Endothelial cell of umbilical vein (primary cell): ENCODE measurements around the gene RBMS3. TPM values are rescaled to one million over a fixed set of nuclear protein-coding genes. Genes with fewer than 3 reads are reported as not detected.

Experiments used
- BruUV-seq: library from RNA; stranded (reverse); fragments of 400-500 nt; replicated peaks from 2 replicates; lab custom pipeline; 2021; lab: Mats Ljungman, UMichigan
- CTCF ChIA-PET: fragments of 300-600, 350-600 bp; sonication (Branson Sonifier 250); formaldehyde crosslinking; loops from one replicate; lab custom pipeline; 2021; ENCODE audit warnings: antibody characterized with exemption, inconsistent platforms; lab: Charles Lee
- POLR2A ChIA-PET: fragments of 300-600, 350-600 bp; sonication (Branson Sonifier 250); formaldehyde crosslinking; loops from one replicate; lab custom pipeline; 2021; ENCODE audit warnings: antibody characterized with exemption, inconsistent platforms; lab: Charles Lee
- DNase-seq: peaks from one replicate; pipeline ENCODE4 v3.0.0-alpha.2; 2011; ENCODE audit warnings: low read depth, low spot score
- FAIRE-seq: peaks from 2 replicates; lab custom pipeline; 2011; peaks lifted over from hg19 to GRCh38; lab: Jason Lieb, UNC
- H2AFZ ChIP-seq: 2 replicates; pipeline ENCODE4 v1.6.0; 2012; ENCODE audit warnings: low read depth, low read length, control low read depth, inconsistent platforms
- H3K27ac ChIP-seq: 2 replicates; pipeline ENCODE4 v1.5.1; 2011; ENCODE audit warnings: low read depth, mild to moderate bottlenecking, control low read depth, low read length, moderate library complexity; ENCODE audit not compliant: insufficient read depth
- H3K27me3 ChIP-seq, 2 experiments: 2 replicates each; pipeline versions ENCODE4 v1.6.0 to v1.6.1; 2011; ENCODE audit warnings: low read length in 2 of 2, mixed read lengths in 1 of 2; ENCODE audit not compliant: control insufficient read depth in 2 of 2, insufficient read depth in 2 of 2
- H3K36me3 ChIP-seq, 2 experiments: 2 replicates in 1 of 2; 3 replicates in 1 of 2; pipeline ENCODE4 v1.5.1; 2011; ENCODE audit warnings: low read length in 2 of 2, mild to moderate bottlenecking in 1 of 2, moderate library complexity in 1 of 2; ENCODE audit not compliant: control insufficient read depth in 2 of 2, insufficient read depth in 2 of 2; ENCODE audit errors: extremely low read depth in 1 of 2
- H3K4me1 ChIP-seq: 3 replicates; pipeline ENCODE4 v1.5.1; 2011; ENCODE audit warnings: mild to moderate bottlenecking, low read length; ENCODE audit not compliant: control insufficient read depth, insufficient read depth; ENCODE audit errors: extremely low read depth
- H3K4me2 ChIP-seq: 2 replicates; pipeline ENCODE4 v1.6.1; 2011; ENCODE audit warnings: low read length, control low read depth, mixed read lengths; ENCODE audit not compliant: insufficient read depth
- H3K4me3 ChIP-seq, 3 experiments: fragments of 200-600 bp in 1 of 3; sonication (generic), shearing (Covaris generic) in 1 of 3; replicated peaks in 1 of 3; 2 replicates each; pipeline ENCODE4 v1.5.1; 2011 to 2016; ENCODE audit warnings: control low read depth in 3 of 3, low read length in 3 of 3, mild to moderate bottlenecking in 2 of 3, inconsistent platforms in 1 of 3, low read depth in 1 of 3, moderate library complexity in 1 of 3; ENCODE audit not compliant: insufficient read depth in 1 of 3
- H3K79me2 ChIP-seq: 2 replicates; pipeline ENCODE4 v1.6.0; 2012; ENCODE audit warnings: low read length, inconsistent platforms; ENCODE audit not compliant: control insufficient read depth, insufficient read depth
- H3K9ac ChIP-seq: replicated peaks from 2 replicates; pipeline ENCODE3; 2011; ENCODE audit warnings: low read length, control low read depth; ENCODE audit not compliant: insufficient read depth; ENCODE audit errors: extremely low read depth
- H3K9me1 ChIP-seq: replicated peaks from 3 replicates; pipeline ENCODE4 v1.6.0; 2011; ENCODE audit warnings: mild to moderate bottlenecking, low read length; ENCODE audit not compliant: control insufficient read depth, insufficient read depth; ENCODE audit errors: extremely low read depth
- H3K9me3 ChIP-seq: replicated peaks from 2 replicates; pipeline ENCODE4 v1.5.1; 2012; ENCODE audit warnings: low read length, inconsistent platforms; ENCODE audit not compliant: control insufficient read depth, insufficient read depth
- H4K20me1 ChIP-seq: replicated peaks from 2 replicates; pipeline ENCODE3; 2011; ENCODE audit warnings: mild to moderate bottlenecking, low read length; ENCODE audit not compliant: control insufficient read depth, insufficient read depth; ENCODE audit errors: extremely low read depth
- CTCF ChIP-seq, 2 donors: IDR thresholded peaks; 1 replicate in 1 of 2; 2 replicates in 1 of 2; pipeline ENCODE4 v1.5.1; 2011; ENCODE audit warnings: low read length in 2 of 2, mild to moderate bottlenecking in 2 of 2, moderate library complexity in 2 of 2, control low read depth in 1 of 2, inconsistent platforms in 1 of 2, low read depth in 1 of 2; ENCODE audit not compliant: insufficient read depth in 1 of 2; ENCODE audit errors: extremely low read depth in 1 of 2
- EZH2 ChIP-seq: IDR thresholded peaks from 2 replicates; pipeline ENCODE4 v1.6.1; 2012; ENCODE audit warnings: borderline replicate concordance, low read depth, mild to moderate bottlenecking, moderate library complexity, low read length, inconsistent platforms; ENCODE audit not compliant: severe bottlenecking
- FOS ChIP-seq: IDR thresholded peaks from 2 replicates; pipeline ENCODE4 v1.6.1; 2011; ENCODE audit warnings: mild to moderate bottlenecking, low read length, moderate library complexity, borderline replicate concordance; ENCODE audit not compliant: insufficient read depth
- GATA2 ChIP-seq: IDR thresholded peaks from 2 replicates; pipeline ENCODE4 v1.7.0; 2011; ENCODE audit warnings: low read depth, mild to moderate bottlenecking, moderate library complexity, mixed read lengths, low read length; ENCODE audit not compliant: insufficient read length, insufficient read depth
- JUN ChIP-seq: IDR thresholded peaks from 2 replicates; pipeline ENCODE4 v1.6.1; 2011; ENCODE audit warnings: borderline replicate concordance, low read depth; ENCODE audit not compliant: insufficient read length, insufficient read depth
- MAX ChIP-seq: IDR thresholded peaks from 2 replicates; pipeline ENCODE4 v1.6.1; 2011; ENCODE audit not compliant: insufficient read depth, insufficient read length
- MYC ChIP-seq: IDR thresholded peaks from one replicate; pipeline ENCODE4 v1.6.1; 2011; ENCODE audit warnings: mild to moderate bottlenecking, low read depth, low read length
- POLR2A ChIP-seq: IDR thresholded peaks from 2 replicates; pipeline ENCODE4 v1.6.1; 2012; ENCODE audit warnings: low read depth, mild to moderate bottlenecking, control low read depth, low read length
- POLR2AphosphoS5 ChIP-seq: IDR thresholded peaks from 2 replicates; pipeline ENCODE4 v1.6.1; 2012; ENCODE audit warnings: low read depth, mild to moderate bottlenecking, control low read depth, low read length, moderate library complexity; ENCODE audit not compliant: insufficient read depth
- dilution Hi-C: fragments of 300-500 bp; cut with MboI; formaldehyde crosslinking; loops from one replicate; pipeline ENCODE4 v1.15.0; 2019; ENCODE audit warnings: low sequenced_read_pairs; ENCODE audit not compliant: extremely low pct_ligation_motif_present
- intact Hi-C: fragments of 100-400 bp; cut with micrococcal nuclease; formaldehyde crosslinking; loops from one replicate; pipeline ENCODE4 v1.10.0; 2022
- polyA plus RNA-seq, 4 experiments: library from polyadenylated mRNA; depleted of rRNA in 3 of 4; stranded (reverse) in 3 of 4; unstranded in 1 of 4; fragments of >200 nt; gene quantifications; 2 replicates each; pipeline versions ENCODE4 v1.2.1 to v1.2.3, GENCODE V29; 2011 to 2012; ENCODE audit warnings: missing spikeins in 1 of 4
- total RNA-seq: library from RNA; stranded (reverse); gene quantifications from 2 replicates; pipeline ENCODE4 v1.2.3, GENCODE V29; 2021

RBMS3 gene
- total and polyA plus RNA-seq, 2 donors (not counting 3 experiments of a cell fraction or from before 2014, with no cell fraction given), result 13.6 to 42.3 TPM

- no TSS peak for BruUV-seq
- intact Hi-C loops, result loop anchor here (5.0 to 10.0 kb wide), 2 partner anchors 319 to 993 kb away; no protein-coding TSS in a partner anchor
- H3K79me2 ChIP-seq, result no peaks in the 10 kb centered on the region
- no peaks in the 10 kb centered on the region for H3K9me1 ChIP-seq
- H3K36me3 ChIP-seq, result no peaks in the 10 kb centered on the region
- H3K9ac ChIP-seq, result no peak overlapping the region
- ChIA-PET CTCF (interaction anchor here (1.3 to 1.6 kb wide), 3 partner anchors 845 to 1094 kb away, joined by 3 to 6 read pairs (median 5); no protein-coding TSS in a partner anchor), POLR2A (interaction anchor here (0.6 kb wide), 1 partner anchor 481 kb away, joined by 4 read pairs; the partner anchor contains the start of gene RBMS3)
- H3K27me3 ChIP-seq, result no peaks in the 10 kb centered on the region
- FAIRE-seq (no peak), DNase-seq (no peak)
- no peak overlapping the region for H2AFZ ChIP-seq
- H3K4me2 ChIP-seq, result no peak overlapping the region
- peaks cover 46% of the 10 kb centered on the region for H3K4me1 ChIP-seq
- dilution Hi-C loops, result no loop called here
- TF ChIP-seq POLR2A, result no peak
- TF ChIP-seq CTCF (IDR thresholded peaks at IDR 0.05; ENCODE audit: extremely low read depth in 1 of 2, insufficient read depth in 1 of 2, low read depth in 1 of 2, low read length in 2 of 2), result no peak
- no peak for TF ChIP-seq POLR2AphosphoS5
- no peak for TF ChIP-seq JUN
- no peak for TF ChIP-seq EZH2
- no peak for TF ChIP-seq FOS
- no peak for TF ChIP-seq MYC
- no peak for TF ChIP-seq GATA2
- no peak for TF ChIP-seq MAX
- no peak overlapping the region for H3K27ac ChIP-seq
- no peaks in the 10 kb centered on the region for H3K9me3 ChIP-seq
- H3K4me3 ChIP-seq, result no peak overlapping the region
- H4K20me1 ChIP-seq, result no peaks in the 10 kb centered on the region
These were observed 480.6 kb downstream of the RBMS3 start for GRCh38 chr3:29761517-29761916.
